Parathyroid adenoma (tissue), 2 donors: ENCODE measurements around the gene CEACAM4.

Experiments used
- H2AFZ ChIP-seq: fragments of 300-600 bp; sonication (generic); one replicate; pipeline ENCODE4 v1.7.0; 2017; ENCODE audit warnings: antibody characterized with exemption, mild to moderate bottlenecking
- H3K27ac ChIP-seq: fragments of 300-600 bp; sonication (generic); one replicate; pipeline ENCODE4 v1.7.0; 2017
- H3K27me3 ChIP-seq: fragments of 300-600 bp; sonication (generic); one replicate; pipeline ENCODE4 v1.7.0; 2017; ENCODE audit warnings: low read length; ENCODE audit not compliant: control insufficient read depth, insufficient read depth
- H3K36me3 ChIP-seq: fragments of 300-600 bp; sonication (generic); one replicate; pipeline ENCODE4 v1.7.0; 2017; ENCODE audit warnings: low read length; ENCODE audit not compliant: control insufficient read depth, insufficient read depth
- H3K4me1 ChIP-seq: fragments of 300-600 bp; sonication (generic); one replicate; pipeline ENCODE4 v1.7.0; 2017; ENCODE audit warnings: control low read depth
- H3K4me2 ChIP-seq: fragments of 300-600 bp; sonication (generic); one replicate; pipeline ENCODE4 v1.7.0; 2017; ENCODE audit warnings: low read length
- H3K4me3 ChIP-seq: fragments of 300-600 bp; sonication (generic); one replicate; pipeline ENCODE4 v1.7.0; 2017; ENCODE audit warnings: low read depth, low read length
- H3K79me2 ChIP-seq: fragments of 300-600 bp; sonication (generic); one replicate; pipeline ENCODE4 v1.7.0; 2017; ENCODE audit warnings: control low read depth
- H3K9ac ChIP-seq: fragments of 300-600 bp; sonication (generic); one replicate; pipeline ENCODE4 v1.7.0; 2017; ENCODE audit warnings: mild to moderate bottlenecking
- H3K9me3 ChIP-seq: fragments of 300-600 bp; sonication (generic); one replicate; pipeline ENCODE4 v1.7.0; 2017; ENCODE audit warnings: low read length; ENCODE audit not compliant: control insufficient read depth
- CTCF ChIP-seq: fragments of 300-600 bp; sonication (generic); IDR thresholded peaks from one replicate; pipeline ENCODE4 v1.7.0; 2017; ENCODE audit warnings: antibody characterized with exemption, mild to moderate bottlenecking
- donor health status: primary hyperparathyroidism.

CEACAM4 gene

GRCh38 chr19:41588497-41589209, 38.2 kb downstream of the CEACAM4 start:
- no peaks in the 10 kb centered on the region for H3K36me3 ChIP-seq
- H3K27me3 ChIP-seq: peaks cover 3% of the 10 kb centered on the region

GRCh38 chr19:41587838-41588210, 39.0 kb downstream of the CEACAM4 start:
- Histone ChIP-seq H3K4me2 (no peak overlapping the region), H3K9ac (no peak overlapping the region), H3K79me2 (no peaks in the 10 kb centered on the region), H3K9me3 (no peaks in the 10 kb centered on the region), H2AFZ (no peak overlapping the region), H3K27me3 (peaks cover 3% of the 10 kb centered on the region), H3K36me3 (no peaks in the 10 kb centered on the region), H3K4me1 (no peaks in the 10 kb centered on the region), H3K27ac (no peak overlapping the region), H3K4me3 (no peak overlapping the region)
- no peak for TF ChIP-seq CTCF

More at GRCh38 chr19:41588497-41589209, 38.2 kb downstream of the CEACAM4 start:
- Histone ChIP-seq H3K79me2 (no peaks in the 10 kb centered on the region), H3K27ac (no peak overlapping the region), H3K4me3 (no peak overlapping the region), H2AFZ (no peak overlapping the region), H3K4me1 (no peaks in the 10 kb centered on the region), H3K4me2 (no peak overlapping the region), H3K9me3 (no peaks in the 10 kb centered on the region), H3K9ac (no peak overlapping the region)
- no peak for TF ChIP-seq CTCF

GRCh38 chr19:41587101-41587837, 39.6 kb downstream of the CEACAM4 start:
- Histone ChIP-seq H3K9me3 (no peaks in the 10 kb centered on the region), H3K4me3 (no peak overlapping the region), H3K9ac (no peak overlapping the region), H3K27me3 (peaks cover 3% of the 10 kb centered on the region), H3K36me3 (no peaks in the 10 kb centered on the region), H3K4me2 (no peak overlapping the region), H3K4me1 (no peaks in the 10 kb centered on the region), H3K27ac (no peak overlapping the region), H2AFZ (no peak overlapping the region), H3K79me2 (no peaks in the 10 kb centered on the region)
- TF ChIP-seq CTCF: no peak

- peaks cover 3% of the 10 kb centered on the region for H3K27me3 ChIP-seq
- no peak overlapping the region for H3K4me3 ChIP-seq
- H3K79me2 ChIP-seq: no peaks in the 10 kb centered on the region
- no peak overlapping the region for H3K9ac ChIP-seq
- no peak overlapping the region for H2AFZ ChIP-seq
- no peak overlapping the region for H3K27ac ChIP-seq
- H3K4me2 ChIP-seq: no peak overlapping the region
- no peaks in the 10 kb centered on the region for H3K9me3 ChIP-seq
- H3K4me1 ChIP-seq: no peaks in the 10 kb centered on the region
- TF ChIP-seq CTCF: no peak
- no peaks in the 10 kb centered on the region for H3K36me3 ChIP-seq
These were observed 40.8 kb downstream of the CEACAM4 start for GRCh38 chr19:41586064-41586463.
